ENCODE results near the gene CHRM2. TPM values are rescaled to one million over a fixed set of nuclear protein-coding genes. Genes with fewer than 3 reads are reported as not detected.

CHRM2 gene
- total RNA-seq, 4 donors from 2014 or later: not detected

DNA sequence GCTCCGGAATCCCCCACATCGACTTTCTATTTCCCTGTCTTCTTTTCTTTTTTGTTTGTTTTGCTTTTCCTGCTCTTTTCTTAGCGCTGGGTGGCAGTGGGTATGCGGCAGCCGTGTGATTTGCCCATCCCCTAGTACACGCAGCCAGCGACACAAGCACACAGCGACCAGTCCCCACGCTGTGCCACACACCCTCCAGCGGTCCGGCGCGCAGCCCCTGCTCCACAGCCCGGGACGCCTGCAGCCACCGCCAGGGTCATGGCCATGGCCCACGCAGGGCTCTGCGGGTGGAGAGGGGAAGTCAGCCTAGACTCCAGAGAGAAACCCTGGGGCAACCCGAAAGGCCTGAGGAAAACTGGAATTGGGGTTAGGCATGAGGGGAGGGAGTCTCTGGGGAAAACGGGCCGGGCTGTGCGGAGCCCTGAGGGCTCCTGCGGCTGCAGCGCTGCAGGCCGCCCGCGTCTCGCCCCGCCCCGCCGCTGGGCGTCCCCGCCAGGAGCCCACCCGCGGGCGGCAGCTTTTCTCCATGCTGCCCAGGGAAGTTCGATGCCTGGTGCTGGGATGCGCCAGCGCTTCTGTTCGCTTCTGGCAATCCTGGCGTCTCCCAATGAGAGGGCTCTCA is 2.5 kb downstream of the CHRM2 start:
- DNase-seq (ENCODE audit: low spot score in 2 of 2): no peak
- Histone ChIP-seq H3K27me3 (peaks cover 0 to 43% of the 10 kb centered on the region in 2 donors), H3K9me3 (no peaks in the 10 kb centered on the region), H3K27ac (no peak overlapping the region), H3K36me3 (no peaks in the 10 kb centered on the region), H3K4me3 (peak overlapping the region in 2 of 4 donors; percentile 12 to 37), H3K4me1 (peaks cover 0 to 35% (median 2%) of the 10 kb centered on the region in 4 donors)
- 0 to 1% methylated on average over 30 to 41 of the region's 41 CpGs for WGBS, 2 donors
- TF ChIP-seq, protein P1, sequence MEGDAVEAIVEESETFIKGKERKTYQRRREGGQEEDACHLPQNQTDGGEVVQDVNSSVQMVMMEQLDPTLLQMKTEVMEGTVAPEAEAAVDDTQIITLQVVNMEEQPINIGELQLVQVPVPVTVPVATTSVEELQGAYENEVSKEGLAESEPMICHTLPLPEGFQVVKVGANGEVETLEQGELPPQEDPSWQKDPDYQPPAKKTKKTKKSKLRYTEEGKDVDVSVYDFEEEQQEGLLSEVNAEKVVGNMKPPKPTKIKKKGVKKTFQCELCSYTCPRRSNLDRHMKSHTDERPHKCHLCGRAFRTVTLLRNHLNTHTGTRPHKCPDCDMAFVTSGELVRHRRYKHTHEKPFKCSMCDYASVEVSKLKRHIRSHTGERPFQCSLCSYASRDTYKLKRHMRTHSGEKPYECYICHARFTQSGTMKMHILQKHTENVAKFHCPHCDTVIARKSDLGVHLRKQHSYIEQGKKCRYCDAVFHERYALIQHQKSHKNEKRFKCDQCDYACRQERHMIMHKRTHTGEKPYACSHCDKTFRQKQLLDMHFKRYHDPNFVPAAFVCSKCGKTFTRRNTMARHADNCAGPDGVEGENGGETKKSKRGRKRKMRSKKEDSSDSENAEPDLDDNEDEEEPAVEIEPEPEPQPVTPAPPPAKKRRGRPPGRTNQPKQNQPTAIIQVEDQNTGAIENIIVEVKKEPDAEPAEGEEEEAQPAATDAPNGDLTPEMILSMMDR (IDR thresholded peaks at IDR 0.05): no peak
- no peak for TF ChIP-seq POLR2A (IDR thresholded peaks at IDR 0.05)
- no peak for TF ChIP-seq EP300 (IDR thresholded peaks at IDR 0.05)

DNA sequence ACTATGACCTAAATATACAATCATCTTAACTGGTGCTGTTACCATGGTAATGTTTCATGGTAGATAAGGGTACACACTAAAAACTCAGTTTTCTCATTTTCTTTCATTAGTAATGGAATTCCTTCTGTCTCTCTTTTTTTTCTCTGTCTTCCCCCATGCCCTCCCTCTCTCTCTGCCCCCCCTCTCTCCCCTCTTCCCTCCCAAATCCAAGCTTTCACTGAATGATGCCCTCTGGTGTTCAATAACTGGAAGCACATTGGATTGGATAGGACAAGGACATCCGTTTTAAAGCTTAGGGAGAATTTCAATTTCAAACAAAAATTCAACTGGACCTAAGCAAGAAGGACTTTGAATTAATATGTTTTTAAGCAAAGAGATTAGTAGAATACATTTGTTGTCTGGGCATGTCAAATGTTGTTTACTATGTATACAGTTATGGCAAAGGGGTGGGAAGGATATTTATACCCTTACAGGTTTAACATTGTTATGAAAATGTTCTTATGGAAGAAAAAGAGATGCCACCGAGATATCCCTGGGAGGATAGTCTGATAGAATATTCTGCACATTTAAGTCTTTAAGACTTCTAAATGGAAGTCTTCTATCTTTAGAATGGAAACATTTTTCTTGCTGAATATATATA is 6.1 kb downstream of the CHRM2 start:
- DNase-seq (ENCODE audit: low spot score in 2 of 2): no peak
- TF ChIP-seq POLR2A (IDR thresholded peaks at IDR 0.05): no peak
- TF ChIP-seq, protein P1 (IDR thresholded peaks at IDR 0.05): peak in 1 of 5 experiments; percentile 21
- 34 to 40% methylated on average over 2 of the region's 2 CpGs for WGBS, 2 donors
- H3K27me3 ChIP-seq: peaks cover 0 to 27% of the 10 kb centered on the region in 2 donors
- no peak overlapping the region for H3K4me3 ChIP-seq
- H3K27ac ChIP-seq: no peak overlapping the region
- no peaks in the 10 kb centered on the region for H3K36me3 ChIP-seq
- no peaks in the 10 kb centered on the region for H3K9me3 ChIP-seq
- peaks cover 0 to 21% (median 2%) of the 10 kb centered on the region in 4 donors for H3K4me1 ChIP-seq

DNA sequence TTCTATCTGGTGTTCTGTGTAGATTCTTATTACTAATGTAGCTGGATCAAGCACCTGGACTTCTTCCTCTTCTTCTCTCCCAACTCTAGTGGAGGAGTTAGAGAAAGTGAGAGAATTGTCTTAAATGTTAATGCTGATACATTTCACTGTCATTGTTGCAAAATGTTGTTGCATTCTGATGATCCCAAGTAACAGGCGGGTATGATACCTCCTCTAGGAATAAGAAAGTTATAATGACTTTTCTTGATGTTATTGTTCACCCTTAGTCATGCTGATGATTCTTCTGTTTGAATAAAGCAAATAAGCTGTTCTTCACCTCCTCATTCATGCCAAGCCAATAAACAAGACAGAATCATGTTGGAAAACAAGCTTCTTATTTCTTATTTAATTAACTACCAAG is 9.1 kb downstream of the CHRM2 start:
- WGBS, 2 donors: 80 to 84% methylated on average over 1 of the region's 1 CpG
- H3K4me3 ChIP-seq: no peak overlapping the region
- H3K27me3 ChIP-seq: no peaks in the 10 kb centered on the region
- no peaks in the 10 kb centered on the region for H3K4me1 ChIP-seq
- no peaks in the 10 kb centered on the region for H3K36me3 ChIP-seq
- TF ChIP-seq, protein P1 (IDR thresholded peaks at IDR 0.05): no peak
- no peak for TF ChIP-seq POLR2A (IDR thresholded peaks at IDR 0.05)
- no peaks in the 10 kb centered on the region for H3K9me3 ChIP-seq
- H3K27ac ChIP-seq: no peak overlapping the region
- no peak for DNase-seq (ENCODE audit: low spot score in 2 of 2)

DNA sequence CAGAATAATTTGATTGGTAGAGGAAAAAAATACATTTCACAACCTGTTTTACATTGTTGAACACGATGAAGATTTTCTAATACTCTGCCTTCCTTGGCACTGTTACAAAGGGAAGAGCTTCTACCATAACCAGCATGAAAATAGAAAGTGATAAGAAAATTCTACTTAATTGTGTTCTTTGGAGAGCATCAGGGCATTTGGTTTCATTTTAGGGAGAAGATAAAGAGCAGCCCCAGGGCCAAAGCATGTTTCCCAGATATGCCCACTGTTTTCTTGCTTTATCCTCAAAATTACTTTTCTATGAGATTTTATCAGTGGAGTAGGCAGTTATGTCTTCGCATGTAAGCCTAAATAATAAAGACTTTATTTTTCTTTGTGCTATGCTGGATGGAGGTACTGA is 9.5 kb downstream of the CHRM2 start:
- no peak overlapping the region for H3K27ac ChIP-seq

DNA sequence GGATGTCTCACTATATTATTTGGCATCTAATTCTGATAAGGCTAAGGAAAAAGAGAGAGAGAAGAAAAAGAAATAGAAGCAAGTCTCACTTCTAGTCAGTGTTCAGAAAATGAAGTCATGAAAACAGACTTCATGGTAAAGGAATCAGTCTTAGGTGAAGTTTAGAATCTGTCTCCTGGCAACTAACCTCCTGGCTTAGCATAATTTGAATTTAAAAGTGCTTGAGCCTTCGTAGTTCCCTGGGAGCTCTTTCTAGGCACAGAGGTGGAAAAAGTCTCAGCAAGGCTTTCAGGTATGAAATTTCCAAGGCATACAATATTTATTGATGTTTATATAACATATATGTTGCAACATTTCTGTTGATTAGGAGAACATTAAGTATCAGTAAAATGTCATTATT is 10.4 kb downstream of the CHRM2 start:
- no peak for TF ChIP-seq POLR2A (IDR thresholded peaks at IDR 0.05)
- TF ChIP-seq, protein P1 (IDR thresholded peaks at IDR 0.05): no peak
- TF ChIP-seq EP300 (IDR thresholded peaks at IDR 0.05): no peak
- no peak overlapping the region for H3K4me3 ChIP-seq
- H3K9me3 ChIP-seq: no peaks in the 10 kb centered on the region
- no peak overlapping the region for H3K27ac ChIP-seq
- WGBS, 2 donors: 57 to 60% methylated on average over 1 of the region's 1 CpG
- no peaks in the 10 kb centered on the region for H3K36me3 ChIP-seq
- H3K27me3 ChIP-seq: no peaks in the 10 kb centered on the region
- no peak for DNase-seq (ENCODE audit: low spot score in 2 of 2)
- H3K4me1 ChIP-seq: no peaks in the 10 kb centered on the region

More for the DNA sequence above, 9.5 kb downstream of the CHRM2 start:
- Histone ChIP-seq H3K4me3 (no peak overlapping the region), H3K36me3 (no peaks in the 10 kb centered on the region), H3K9me3 (no peaks in the 10 kb centered on the region), H3K27me3 (no peaks in the 10 kb centered on the region), H3K4me1 (no peaks in the 10 kb centered on the region)
- no peak for DNase-seq (ENCODE audit: low spot score in 2 of 2)
- 64 to 72% methylated on average over 2 of the region's 2 CpGs for WGBS, 2 donors
- TF ChIP-seq POLR2A (IDR thresholded peaks at IDR 0.05): no peak

All from tibial nerve (tissue), 4 donors.